ENCODE measurements around the gene HMX3.

- no peak for TF ChIP-seq CTCF (IDR thresholded peaks at IDR 0.05; ENCODE audit: low read length)
- no peak for TF ChIP-seq EZH2 (IDR thresholded peaks at IDR 0.05; ENCODE audit: borderline replicate concordance, low read length)
Observed at GRCh38 chr10:123144697-123145541, 9.1 kb downstream of the HMX3 start.
